Stimulated activated naive CD4-positive, alpha-beta T cell treated with Interleukin-2 at 50 U/mL for 16 hours (primary cell): ENCODE results near the gene DYNC1LI2.
"Not testable (repeated sequence)": the region's sequence is repeated elsewhere in the genome, so short reads cannot be mapped to it uniquely, and the experiment has no call there.

Source experiments
- DNase-seq: peaks from one replicate; lab custom pipeline; 2025; lab: John Stamatoyannopoulos, UW

The DYNC1LI2 gene

GRCh38 chr16:66751303-66751991 is at the start of gene DYNC1LI2:
DYNC1LI2 (minus strand) TSS chr16:66751609; CDS start chr16:66751591, 18 bp downstream.
- DNase-seq: peak; percentile 77

DNA sequence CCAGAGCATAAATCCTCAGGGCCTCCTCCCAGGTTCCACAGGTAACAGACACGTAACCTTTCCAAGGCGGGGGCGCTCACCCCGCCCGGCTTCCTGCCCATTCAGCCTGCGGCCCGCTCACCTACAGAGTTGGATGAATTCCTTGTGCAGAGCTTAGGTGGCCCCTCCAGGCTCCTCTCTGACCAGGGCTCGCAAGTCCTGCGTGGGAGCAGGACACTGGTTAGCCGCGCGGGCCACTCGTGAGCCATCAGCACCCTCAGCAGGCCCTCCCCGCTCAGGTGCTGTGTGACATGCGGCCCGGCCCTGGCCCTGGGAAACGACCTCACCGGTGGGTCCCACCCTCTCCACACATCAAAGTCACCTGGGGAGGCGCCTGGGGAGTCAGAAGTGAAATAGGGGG is 49.4 kb upstream of the DYNC1LI2 start:
- no peak for DNase-seq

GRCh38 chr16:66798161-66798560 is 46.8 kb upstream of the DYNC1LI2 start:
- no peak for DNase-seq

GRCh38 chr16:66793984-66794383 is 42.6 kb upstream of the DYNC1LI2 start:
- DNase-seq: not testable (repeated sequence)

GRCh38 chr16:66790130-66790733 is 38.8 kb upstream of the DYNC1LI2 start:
- DNase-seq: no peak

- DNase-seq: no peak
Observed at GRCh38 chr16:66787427-66787826, 36.0 kb upstream of the DYNC1LI2 start.

DNA sequence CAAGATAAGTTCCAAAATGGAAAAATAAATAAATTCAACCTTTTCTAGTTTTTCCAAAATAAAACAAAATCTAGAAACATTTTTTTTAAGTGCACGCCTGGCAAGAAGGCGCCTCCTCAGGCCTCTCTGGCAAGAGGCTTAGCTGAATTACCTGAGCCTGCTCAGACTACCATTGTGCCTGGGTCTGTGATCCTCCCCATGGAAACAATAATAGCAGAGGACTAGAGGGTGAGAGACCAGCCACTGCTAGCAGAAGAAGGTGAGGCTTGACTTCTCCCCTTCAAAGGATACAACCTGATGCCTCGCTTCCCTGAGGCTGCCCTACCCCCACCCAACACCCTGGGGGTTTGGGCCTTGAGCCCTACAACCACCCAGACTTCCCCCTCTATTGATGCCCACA is 35.1 kb upstream of the DYNC1LI2 start:
- no peak for DNase-seq

DNA sequence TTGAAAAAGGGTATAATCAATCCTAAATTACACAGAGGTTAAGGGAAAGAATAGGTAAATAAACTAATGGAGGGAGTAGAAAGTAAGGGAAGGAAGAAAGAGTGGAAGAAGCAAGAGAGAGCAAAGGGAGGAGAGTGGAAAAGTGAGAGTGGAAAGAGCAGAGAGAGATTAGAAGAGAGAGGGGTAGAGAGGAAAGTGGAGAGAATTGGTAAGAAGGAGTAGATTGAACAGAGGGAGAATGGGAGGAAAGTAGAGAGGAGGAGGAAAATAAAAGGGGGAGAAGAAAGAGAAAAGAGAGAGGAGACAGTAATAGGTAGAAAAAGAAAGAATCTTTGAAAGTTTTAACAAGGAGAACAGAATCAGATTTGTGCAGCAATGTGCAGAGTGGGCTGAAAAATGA is 25.0 kb upstream of the DYNC1LI2 start:
- DNase-seq: no peak

DNA sequence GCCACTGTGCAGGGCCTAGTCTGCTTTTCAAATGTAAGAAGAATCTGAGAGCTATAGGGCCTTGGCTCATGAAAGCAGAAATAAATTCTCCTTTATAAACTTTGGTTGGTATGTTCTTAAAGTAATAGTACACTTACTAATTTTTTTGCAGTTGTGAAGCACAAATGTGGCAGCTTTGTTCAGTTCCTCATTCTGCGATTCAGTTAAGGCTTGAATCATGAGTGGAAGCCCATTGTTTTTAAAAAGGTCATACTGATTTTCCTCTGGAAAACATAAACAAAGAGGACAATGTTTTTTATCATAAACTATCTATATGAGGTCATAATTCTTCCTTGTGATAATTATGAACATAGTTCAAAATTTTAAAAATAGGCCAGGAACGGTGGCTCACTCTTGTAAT is 23.6 kb upstream of the DYNC1LI2 start:
- DNase-seq: no peak

- DNase-seq: no peak
Observed at GRCh38 chr16:66758086-66758485, 6.7 kb upstream of the DYNC1LI2 start.

- no peak for DNase-seq
Observed at GRCh38 chr16:66754819-66755218, 3.4 kb upstream of the DYNC1LI2 start.

DNA sequence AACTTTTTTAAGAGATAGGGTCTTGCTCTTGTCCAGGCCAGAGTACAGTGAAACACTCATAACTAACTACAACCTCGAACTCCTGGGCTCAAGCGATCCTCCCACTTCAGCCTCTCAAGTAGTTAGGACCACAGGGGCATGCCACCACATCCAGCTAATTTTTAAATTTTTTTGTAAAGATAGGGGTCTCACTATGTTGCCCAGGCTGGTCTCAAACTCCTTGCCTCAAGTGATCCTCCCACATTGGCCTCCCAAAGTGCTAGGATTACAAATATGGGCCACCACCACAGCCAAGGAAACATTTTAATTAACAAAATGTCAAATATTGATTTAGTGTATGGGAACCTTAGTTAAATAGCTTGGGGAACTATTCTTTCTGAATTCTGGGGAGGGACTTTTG is 2.8 kb upstream of the DYNC1LI2 start:
- no peak for DNase-seq

GRCh38 chr16:66752958-66753357 is 1.5 kb upstream of the DYNC1LI2 start:
- DNase-seq: no peak

DNA sequence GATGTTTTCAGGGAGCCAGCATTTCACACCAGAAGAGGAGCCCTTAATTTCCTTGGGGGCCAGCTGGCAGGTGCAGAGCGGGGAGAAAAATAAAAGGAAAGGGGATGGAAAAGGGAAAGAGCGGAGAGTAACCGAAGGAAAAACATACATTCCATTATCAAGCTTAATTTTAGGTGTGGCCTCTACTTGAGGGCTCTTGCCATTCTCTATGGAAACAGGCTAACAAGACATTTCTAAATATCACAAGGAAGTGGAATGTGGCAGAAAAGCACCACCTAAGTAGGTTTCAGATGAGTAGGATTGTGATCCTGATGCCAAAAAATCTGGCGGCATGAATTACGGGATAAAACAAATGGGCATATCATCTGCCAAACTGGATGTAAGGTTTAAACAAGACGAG is 970 bp upstream of the DYNC1LI2 start:
- no peak for DNase-seq

DNA sequence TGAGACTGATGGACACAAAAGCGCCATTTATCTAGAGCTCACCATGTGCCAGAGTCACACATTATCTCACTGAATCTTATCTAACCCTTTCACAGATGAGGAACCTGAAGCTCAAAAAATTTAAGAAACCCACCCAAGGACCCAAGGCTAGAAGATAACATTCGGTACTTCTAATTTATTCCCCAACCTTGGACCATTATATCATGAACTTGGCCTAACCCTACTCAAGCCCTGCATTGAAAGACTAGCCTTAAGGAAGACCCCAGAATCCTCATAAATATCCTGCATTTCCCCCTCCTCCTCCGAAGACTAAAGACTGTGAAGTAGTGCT is 548 bp upstream of the DYNC1LI2 start:
- DNase-seq: no peak

GRCh38 chr16:66751053-66751302 is 431 bp downstream of the DYNC1LI2 start:
- DNase-seq: peak; percentile 3

DNA sequence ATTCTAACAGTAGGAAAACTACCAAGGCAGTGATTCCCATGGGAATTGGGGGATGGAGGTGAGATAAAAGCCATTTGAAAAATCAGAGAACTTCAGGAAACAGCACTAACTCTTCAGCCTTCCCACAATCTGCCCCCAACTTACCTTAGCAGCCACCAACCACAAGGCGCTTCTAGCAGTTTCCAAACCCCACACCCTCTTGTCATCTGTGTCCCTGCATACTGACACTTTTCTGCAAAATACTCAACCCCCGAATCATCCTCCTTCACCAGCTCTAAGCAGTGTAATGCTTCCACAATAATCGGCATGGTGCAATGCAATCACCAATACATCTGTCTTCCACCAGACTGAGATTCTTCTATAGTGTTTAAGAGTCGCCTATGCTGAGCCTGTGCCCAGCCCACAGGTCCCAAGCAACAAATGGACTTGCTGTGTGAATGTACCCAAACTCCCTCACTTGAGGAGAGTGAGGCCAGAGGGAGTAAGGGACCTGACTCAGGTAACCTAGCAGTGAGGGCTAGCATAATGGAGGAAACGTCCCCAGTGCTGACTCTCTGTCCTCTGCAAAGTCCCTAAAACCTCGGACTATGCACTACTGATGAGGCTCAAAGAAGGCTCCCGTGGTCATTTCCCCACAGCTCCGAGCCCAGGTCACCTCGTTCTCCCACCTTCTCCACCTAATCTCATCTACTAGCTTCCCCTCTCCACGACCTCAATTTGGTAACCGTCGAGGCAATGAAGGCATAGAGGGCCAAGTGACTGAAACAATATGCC is 943 bp downstream of the DYNC1LI2 start:
- no peak for DNase-seq

DNA sequence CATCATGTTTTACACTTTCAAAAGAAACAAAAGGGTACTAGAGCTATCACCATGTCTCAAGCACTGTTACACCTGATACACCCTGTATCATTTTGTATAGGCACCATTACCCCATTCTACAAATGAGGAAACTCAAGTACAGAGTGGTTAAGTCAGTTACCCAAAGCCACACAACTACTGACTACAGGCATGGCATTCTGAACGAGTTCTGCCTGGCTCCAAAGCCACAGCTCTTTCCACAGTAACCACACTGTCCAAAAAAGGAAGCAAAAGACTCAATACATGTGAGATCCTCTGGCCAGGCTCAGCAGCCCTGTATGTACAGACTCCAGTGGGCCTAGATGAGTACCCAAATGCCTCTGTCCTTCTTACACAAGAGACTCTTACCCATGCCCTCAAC is 4.7 kb downstream of the DYNC1LI2 start:
- no peak for DNase-seq

DNA sequence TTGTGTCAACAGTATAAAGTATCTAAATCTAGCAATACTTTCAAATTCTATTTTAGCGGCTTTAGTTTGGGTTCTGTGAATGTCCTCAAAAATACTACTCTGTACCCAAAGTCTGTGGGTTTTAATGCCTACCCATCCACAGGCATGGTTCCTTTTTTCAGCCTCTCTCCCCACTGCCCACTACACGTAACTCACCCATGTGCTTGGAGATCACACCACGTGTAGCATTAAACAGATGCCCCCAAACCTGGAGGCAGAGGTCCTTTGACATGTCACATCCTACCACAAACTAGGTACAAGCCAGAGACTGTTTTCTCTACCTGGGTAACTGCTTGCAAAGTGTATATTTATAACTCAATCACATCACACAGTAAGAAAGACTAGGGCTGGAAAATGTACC is 5.4 kb downstream of the DYNC1LI2 start:
- no peak for DNase-seq

DNA sequence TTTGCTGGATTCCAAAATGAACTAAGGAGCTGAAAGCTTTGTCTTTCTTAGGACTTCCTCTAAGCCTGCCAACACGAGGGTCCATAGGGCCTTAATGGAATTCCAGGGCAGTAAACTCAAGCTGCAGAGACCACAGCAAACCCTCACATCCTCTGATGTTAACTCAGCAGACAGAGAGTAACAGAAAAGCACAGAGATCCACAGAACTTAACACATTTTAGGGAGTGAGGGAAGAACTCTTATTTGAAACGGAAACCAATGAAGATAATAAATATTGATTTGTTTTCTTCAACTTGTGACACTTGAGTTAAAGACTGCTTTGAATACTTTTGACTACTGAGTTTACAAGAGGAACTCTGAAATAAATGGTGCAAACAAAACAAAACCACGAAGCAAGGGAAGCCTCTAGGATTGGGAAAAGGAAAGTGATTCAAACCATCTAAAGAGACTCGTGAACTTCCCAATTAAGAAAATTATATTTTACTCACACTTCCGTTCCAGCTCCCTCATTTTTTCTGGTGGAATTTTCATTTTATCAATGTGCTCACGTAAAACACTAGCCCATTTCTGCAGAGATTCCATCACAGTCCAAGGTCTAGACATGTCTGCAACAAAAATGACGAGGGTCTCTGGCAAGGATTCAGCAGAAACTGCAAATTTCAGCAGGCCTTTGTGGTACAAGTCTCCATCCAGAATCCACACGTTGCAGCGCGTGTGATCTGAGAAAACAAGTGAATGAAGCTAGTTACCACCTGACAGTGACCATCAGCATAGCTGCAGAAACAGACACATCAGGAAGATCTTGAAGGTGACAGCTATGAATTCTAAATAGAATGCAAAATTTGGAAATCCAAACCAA is 9.2 kb downstream of the DYNC1LI2 start:
- no peak for DNase-seq

DNA sequence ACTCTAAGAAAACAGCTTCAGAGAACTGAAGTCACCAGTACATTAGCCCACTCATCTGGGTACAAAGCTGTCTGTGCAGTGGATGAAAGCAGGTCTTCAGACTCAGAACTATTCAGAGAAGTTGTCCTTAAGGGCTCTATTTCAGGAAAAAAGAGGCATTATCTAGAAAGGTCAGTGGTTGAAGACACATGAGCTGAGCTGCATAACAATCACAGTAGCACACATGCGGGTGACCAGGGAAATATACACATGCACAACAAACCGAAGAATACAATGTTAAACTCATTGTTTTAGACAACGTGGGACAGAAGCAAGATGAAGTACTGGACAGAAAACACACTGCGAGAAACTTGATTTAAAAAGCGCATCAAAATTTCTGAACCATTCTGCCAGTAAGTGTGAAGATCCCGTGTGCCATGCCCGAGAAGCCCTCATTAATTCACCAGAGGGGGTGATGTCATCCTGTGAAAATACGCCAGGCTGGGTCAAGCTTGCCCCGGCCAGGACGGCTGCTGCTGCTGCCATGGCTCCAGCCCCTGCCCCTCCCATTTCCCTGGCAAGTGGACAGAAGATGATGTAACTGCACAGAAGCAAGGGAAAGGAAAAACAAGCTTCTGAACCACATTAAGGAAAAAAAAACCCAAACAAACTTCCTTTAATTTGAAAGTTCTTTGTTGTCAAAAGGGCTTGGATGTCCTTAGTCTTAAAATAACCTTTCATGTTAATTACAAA is 10.1 kb downstream of the DYNC1LI2 start:
- no peak for DNase-seq

GRCh38 chr16:66740533-66740932 is 10.9 kb downstream of the DYNC1LI2 start:
- DNase-seq: no peak
